Iris pigment epithelial cell (primary cell): ENCODE data around the gene NMB.
A peak's percentile ranks its signal among the peaks of the same experiment; 100 is the strongest.
"Not testable (repeated sequence)": the region's sequence is repeated elsewhere in the genome, so short reads cannot be mapped to it uniquely, and the experiment has no call there.

Source experiments
- DNase-seq: peaks from one replicate; pipeline ENCODE4 v3.0.0-alpha.2; 2011; ENCODE audit warnings: low read depth

The NMB gene

GRCh38 chr15:84658080-84658787 lies at the start of gene NMB:
TSS of gene NMB (minus strand) at chr15:84658199. CDS start at chr15:84658152, 47 bp downstream.
- peak; percentile 62 for DNase-seq

DNA sequence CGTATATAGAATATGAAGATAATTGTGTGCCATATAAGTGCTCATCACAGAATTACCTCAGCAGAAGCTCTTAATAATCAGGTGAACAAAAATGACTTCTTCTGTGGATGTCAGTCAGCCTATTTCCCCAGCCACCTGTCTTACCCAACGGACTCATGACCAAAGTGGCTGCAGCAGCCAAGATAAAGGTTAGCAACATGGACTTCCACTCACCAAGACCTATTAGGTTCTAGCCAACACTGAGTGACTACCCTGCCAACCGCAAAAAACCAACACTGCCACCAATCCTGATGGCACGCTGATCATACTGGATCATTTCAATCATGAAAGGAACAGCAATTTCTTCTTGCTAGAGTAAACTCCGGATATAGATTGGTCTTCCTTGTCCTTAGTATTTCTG lies 45.8 kb upstream of the NMB start:
- DNase-seq, result no peak

- peak; percentile 56 for DNase-seq
These were observed 45.0 kb upstream of the NMB start for GRCh38 chr15:84702961-84703482.

- DNase-seq, result no peak
These were observed 41.7 kb upstream of the NMB start for GRCh38 chr15:84699538-84700191.

DNA sequence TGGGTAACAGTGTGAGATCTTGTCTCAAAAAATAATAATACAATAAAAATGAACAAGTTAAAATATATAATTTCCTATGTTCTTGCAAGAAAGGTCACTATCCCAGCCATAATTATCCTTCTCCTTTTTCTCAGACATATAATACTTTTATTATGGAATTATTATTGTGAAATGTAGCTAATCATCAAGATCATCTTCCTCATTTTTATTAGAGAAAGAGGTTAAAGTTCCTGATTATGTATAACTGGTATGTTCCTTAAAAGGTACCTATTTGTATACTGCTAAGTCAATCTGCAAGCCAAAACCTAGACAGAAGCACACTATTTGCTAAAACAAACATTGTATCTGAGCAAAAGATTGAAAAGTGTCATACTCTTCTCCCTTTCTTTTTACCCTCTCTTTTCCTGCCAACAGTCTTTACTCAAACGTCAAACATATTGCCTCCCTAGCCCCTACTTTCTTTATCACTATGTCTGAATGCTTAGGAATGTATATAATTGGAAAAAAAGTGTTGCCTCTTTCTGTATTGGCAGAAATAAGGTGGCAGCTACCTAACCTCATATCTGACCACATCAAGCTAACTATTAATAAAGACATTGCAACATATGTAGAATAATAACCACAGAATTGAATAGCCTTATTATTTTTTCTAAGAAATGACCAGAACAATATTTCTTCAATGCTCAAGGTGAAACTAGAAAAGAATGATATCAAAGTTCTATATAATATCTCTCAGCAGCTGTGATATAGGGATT lies 39.4 kb upstream of the NMB start:
- no peak for DNase-seq

DNA sequence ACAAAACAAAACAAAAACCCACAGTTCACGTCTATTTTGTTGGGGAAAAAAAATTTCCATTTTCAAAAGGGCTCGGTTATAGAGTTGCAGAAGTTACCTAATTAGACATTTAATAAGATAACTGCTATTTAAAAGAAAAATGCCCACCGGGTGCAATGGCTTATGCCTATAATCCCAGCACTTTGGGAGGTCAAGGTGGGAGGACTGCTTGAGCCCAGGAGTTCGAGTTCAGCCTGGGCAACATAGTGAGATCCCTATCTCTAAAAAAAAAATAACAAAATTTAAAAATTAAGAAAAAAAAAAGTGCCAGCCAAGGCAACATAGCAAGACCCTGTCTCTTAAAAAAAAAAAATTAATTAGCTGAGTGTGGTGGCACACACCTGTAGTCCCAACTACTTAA lies 38.8 kb upstream of the NMB start:
- no peak for DNase-seq

- no peak for DNase-seq
These were observed 32.3 kb upstream of the NMB start for GRCh38 chr15:84690342-84690741.

GRCh38 chr15:84689858-84690257 lies 31.9 kb upstream of the NMB start:
- DNase-seq, result no peak

DNA sequence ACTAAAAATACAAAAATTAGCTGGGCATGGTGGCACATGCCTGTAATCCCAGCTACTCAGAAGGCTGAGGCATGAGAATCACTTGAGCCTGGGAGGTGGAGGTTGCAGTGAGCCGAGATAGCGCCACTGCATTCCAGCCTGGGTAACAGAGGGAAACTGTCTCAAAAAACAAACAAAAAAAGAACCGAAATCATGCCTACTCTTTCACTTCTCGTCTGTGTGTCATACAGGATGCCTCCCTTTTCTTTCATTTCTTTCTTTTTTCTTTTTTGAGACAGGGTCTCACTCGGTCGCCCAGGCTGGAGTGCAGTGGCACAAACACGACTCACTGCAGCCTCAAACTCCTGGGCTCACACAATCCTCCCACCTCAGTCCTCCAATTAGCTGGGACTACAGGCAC lies 28.4 kb upstream of the NMB start:
- not testable (repeated sequence) for DNase-seq

- DNase-seq, result peak; percentile 95
These were observed 27.3 kb upstream of the NMB start for GRCh38 chr15:84685304-84685703.

DNA sequence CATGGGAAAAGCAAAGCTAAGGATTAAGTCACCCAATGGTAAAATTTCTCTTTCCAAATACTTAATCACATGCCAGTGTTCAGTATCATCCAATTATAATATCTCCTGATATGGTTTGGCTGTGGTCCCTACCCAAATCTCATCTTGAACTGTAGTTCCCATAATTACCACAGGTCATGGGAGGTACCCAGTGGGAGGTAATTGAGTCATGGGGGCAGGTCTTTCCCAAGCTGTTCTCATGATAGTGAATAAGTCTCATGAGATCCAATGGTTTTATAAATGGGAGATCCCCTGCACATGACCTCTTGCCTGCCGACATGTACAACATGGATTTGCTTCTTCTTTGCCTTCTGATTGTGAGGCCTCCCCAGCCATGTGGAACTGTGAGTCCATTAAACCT lies 26.1 kb upstream of the NMB start:
- DNase-seq, result peak; percentile 76

DNA sequence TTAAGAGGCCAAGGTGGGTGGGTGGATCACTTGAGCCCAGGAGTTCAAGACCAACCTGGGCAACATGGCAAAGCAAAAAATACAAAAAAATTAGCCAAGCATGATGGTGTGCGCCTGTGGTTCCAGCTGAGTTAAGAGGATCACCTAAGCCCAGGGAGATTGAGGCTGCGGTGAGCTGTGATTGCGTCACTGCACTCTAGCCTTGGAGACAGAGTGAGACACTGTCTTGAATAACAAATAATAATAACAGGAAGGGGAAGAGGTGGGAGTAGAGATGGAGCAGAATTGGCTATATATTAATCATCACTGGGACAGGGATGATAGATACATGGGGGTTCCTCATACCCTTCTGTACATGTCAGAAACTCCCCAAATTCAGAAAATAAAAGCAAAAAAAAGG lies 23.8 kb upstream of the NMB start:
- peak; percentile 98 for DNase-seq

GRCh38 chr15:84671211-84671610 lies 13.2 kb upstream of the NMB start:
- peak; percentile 93 for DNase-seq

- peak; percentile 36 for DNase-seq
These were observed 11.7 kb upstream of the NMB start for GRCh38 chr15:84669726-84670125.

DNA sequence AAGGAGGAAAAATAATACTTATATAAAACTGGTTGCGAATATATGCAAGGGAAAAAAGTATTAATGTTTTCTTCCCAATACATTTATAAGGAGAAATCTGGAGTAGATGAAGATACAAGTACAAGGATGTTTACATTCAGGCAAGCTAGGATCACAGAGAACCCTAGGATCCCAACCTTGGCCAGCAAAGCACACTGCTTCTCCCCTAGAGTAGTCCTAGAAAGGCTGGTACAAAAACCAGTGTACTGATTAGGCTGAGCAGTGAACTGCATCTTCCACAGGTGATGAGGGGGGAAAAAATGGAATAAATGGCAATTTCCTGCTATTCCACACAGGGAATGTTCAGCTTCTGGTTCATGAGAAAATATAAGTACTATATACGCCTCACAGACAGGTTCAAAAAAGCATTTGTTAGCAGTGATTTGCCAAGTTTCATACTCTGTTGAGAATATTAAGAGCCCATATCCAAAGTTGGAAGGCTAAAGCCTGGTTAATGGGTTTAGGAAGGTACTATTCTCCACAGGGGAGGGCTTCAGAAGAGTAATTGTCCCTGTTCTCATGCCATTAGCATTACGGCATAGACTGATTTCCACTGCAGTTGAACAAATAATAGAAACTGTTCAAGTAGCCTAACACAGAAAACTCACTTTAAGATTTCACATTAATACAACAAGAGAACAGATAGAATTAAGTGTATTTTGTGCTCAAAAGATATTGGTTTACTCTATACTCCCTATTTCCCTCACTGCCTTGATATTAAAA lies 10.4 kb upstream of the NMB start:
- DNase-seq, result no peak

DNA sequence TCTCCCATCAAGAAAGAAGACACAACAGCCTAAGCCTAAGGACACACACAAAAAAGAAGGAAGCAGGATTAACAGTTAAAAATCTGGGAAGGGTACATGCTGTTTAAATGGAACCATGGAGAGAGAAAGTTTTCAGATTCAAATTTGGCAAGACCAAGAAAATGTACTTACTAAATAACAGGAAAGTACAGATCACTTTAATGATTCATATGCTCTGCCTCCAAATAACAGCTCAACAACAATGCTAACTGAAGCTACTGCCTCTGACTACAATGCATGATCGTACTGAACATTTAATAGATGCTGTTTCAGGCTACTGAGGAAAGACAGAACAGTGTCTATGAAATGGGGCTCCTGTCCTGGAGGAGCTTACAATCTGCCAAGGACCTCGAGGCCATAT lies 8.4 kb upstream of the NMB start:
- DNase-seq, result peak; percentile 59

GRCh38 chr15:84661001-84661400 lies 3.0 kb upstream of the NMB start:
- no peak for DNase-seq

DNA sequence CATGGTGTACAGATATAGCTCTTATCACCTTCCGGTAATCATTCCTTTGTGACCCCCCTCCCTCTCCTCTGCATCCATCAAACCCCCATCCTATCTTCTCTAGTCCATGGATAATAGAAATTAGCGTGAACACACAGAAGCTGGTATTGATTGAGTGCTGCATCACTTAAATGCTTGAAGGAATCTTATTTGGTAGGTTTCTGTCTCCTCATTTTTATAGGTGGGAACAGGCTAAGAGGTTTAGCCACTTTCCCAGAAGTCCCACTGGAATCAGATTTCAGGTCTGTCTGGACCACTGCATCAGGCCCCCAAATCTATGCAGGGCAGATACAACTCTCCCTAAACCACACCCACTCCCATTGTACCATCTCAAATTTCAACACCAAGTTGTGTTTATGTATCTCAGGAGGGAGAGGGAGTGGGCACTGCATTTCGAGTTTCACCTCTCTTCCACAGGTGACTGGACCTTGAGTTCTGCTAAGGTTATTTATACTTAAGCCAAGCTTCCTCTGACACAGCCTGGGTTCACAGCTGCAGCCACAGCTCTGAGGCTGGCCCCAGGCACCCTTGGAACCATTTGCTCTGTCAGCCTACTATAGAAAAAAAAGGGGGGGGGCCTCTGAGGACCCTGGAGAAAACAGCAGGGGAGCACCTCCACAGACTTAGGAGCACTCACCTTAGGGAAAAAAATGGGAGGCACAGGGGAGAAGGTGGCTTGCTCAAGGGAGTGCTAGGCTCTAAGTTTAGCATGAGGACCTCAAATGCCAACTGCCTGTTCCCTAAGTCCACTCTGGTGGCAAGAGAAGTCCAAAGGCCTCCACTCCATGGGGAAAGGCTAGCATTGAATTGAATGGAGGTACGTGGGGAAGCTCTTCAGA lies 2.1 kb upstream of the NMB start:
- DNase-seq, result no peak

- DNase-seq, result no peak
These were observed 901 bp upstream of the NMB start for GRCh38 chr15:84658788-84659411.

GRCh38 chr15:84657748-84658079 lies 285 bp downstream of the NMB start:
- no peak for DNase-seq

GRCh38 chr15:84656972-84657371 lies 1.0 kb downstream of the NMB start:
- no peak for DNase-seq
